HEK293 (cell line): ENCODE results near the gene FBXO42.

Experiments
- CTCF ChIA-PET: fragments of 350-600 bp; formaldehyde crosslinking; extraction: SDS; loops from one replicate; lab custom pipeline; 2021; ENCODE audit warnings: antibody characterized with exemption; lab: Yijun Ruan, JAX
- POLR2A ChIA-PET: fragments of 300-600 bp; formaldehyde crosslinking; extraction: SDS; loops from one replicate; lab custom pipeline; 2020; ENCODE audit warnings: antibody characterized with exemption, inconsistent platforms; lab: Yijun Ruan, JAX
- H3K27ac ChIP-seq: fragments of 200-500 bp; sonication (Bioruptor generic); 2 replicates; pipeline ENCODE4 v1.5.1; 2014; ENCODE audit warnings: low read depth, low read length, control low read depth, inconsistent platforms; ENCODE audit errors: extremely low read depth
- H3K36me3 ChIP-seq, 2 experiments: fragments of 200-500 bp in 1 of 2; sonication (Bioruptor generic) in 1 of 2; 1 replicate in 1 of 2; 2 replicates in 1 of 2; pipeline ENCODE4 v1.5.1; 2014 to 2017; ENCODE audit warnings: inconsistent platforms in 2 of 2, low read length in 2 of 2; ENCODE audit not compliant: control insufficient read depth in 2 of 2, insufficient read depth in 1 of 2
- H3K4me1 ChIP-seq: fragments of 200-500 bp; sonication (Bioruptor generic); 2 replicates; pipeline ENCODE4 v1.5.1; 2014; ENCODE audit warnings: mild to moderate bottlenecking, low read length, inconsistent platforms; ENCODE audit not compliant: control insufficient read depth, insufficient read depth
- H3K4me3 ChIP-seq: 2 replicates; pipeline ENCODE4 v1.5.1; 2011; ENCODE audit warnings: low read depth, mild to moderate bottlenecking, control low read depth, low read length, moderate library complexity
- H3K9me3 ChIP-seq: fragments of 200-500 bp; sonication (Bioruptor generic); 2 replicates; pipeline ENCODE4 v1.5.1; 2014; ENCODE audit warnings: low read depth, low read length, inconsistent platforms; ENCODE audit not compliant: control insufficient read depth, insufficient read depth
- GLI2 ChIP-seq: fragments of 450-650 bp; formaldehyde crosslinking; IDR thresholded peaks from 2 replicates; pipeline ENCODE4; 2017; ENCODE audit warnings: missing biosample characterization, missing genetic modification characterization, low read depth, borderline replicate concordance
- GLI4 ChIP-seq: fragments of 450-650 bp; formaldehyde crosslinking; IDR thresholded peaks from 2 replicates; pipeline ENCODE4 v1.5.1; 2016; ENCODE audit warnings: missing biosample characterization, missing genetic modification characterization
- GLIS1 ChIP-seq: fragments of 450-650 bp; formaldehyde crosslinking; IDR thresholded peaks from 2 replicates; pipeline ENCODE4 v1.5.1; 2016; ENCODE audit warnings: missing biosample characterization, missing genetic modification characterization
- IKZF3 ChIP-seq: fragments of 450-650 bp; IDR thresholded peaks from 2 replicates; pipeline ENCODE4 v1.5.0; 2018; ENCODE audit warnings: missing biosample characterization, mild to moderate bottlenecking, missing genetic modification characterization, moderate library complexity
- MYNN ChIP-seq: fragments of 450-650 bp; formaldehyde crosslinking; IDR thresholded peaks from 2 replicates; pipeline ENCODE4 v1.5.1; 2016; ENCODE audit warnings: missing biosample characterization, missing genetic modification characterization, borderline replicate concordance
- SCRT2 ChIP-seq: fragments of 450-650 bp; formaldehyde crosslinking; IDR thresholded peaks from 2 replicates; pipeline ENCODE4 v1.5.1; 2016; ENCODE audit warnings: missing biosample characterization, missing genetic modification characterization
- SP3 ChIP-seq: fragments of 450-650 bp; formaldehyde crosslinking; IDR thresholded peaks from 2 replicates; pipeline ENCODE4 v1.5.1; 2016; ENCODE audit warnings: missing biosample characterization, missing genetic modification characterization
- WT1 ChIP-seq: fragments of 450-650 bp; formaldehyde crosslinking; IDR thresholded peaks from 2 replicates; pipeline ENCODE4 v1.5.1; 2016; ENCODE audit warnings: missing biosample characterization, missing genetic modification characterization
- YY2 ChIP-seq: fragments of 450-650 bp; formaldehyde crosslinking; IDR thresholded peaks from 2 replicates; pipeline ENCODE4 v1.5.1; 2016; ENCODE audit warnings: missing biosample characterization, missing genetic modification characterization
- ZEB2 ChIP-seq: fragments of 450-650 bp; formaldehyde crosslinking; IDR thresholded peaks from 2 replicates; pipeline ENCODE4 v1.5.1; 2016; ENCODE audit warnings: missing biosample characterization, missing genetic modification characterization
- ZFHX2 ChIP-seq: fragments of 450-650 bp; formaldehyde crosslinking; conservative IDR thresholded peaks from 2 replicates; pipeline ENCODE4 v1.5.1; 2016; ENCODE audit warnings: missing biosample characterization, missing genetic modification characterization
- ZNF175 ChIP-seq: fragments of 450-650 bp; formaldehyde crosslinking; IDR thresholded peaks from 2 replicates; pipeline ENCODE4 v1.5.1; 2016; ENCODE audit warnings: missing biosample characterization, missing genetic modification characterization
- ZNF202 ChIP-seq: fragments of 450-650 bp; formaldehyde crosslinking; IDR thresholded peaks from 2 replicates; pipeline ENCODE4 v1.5.1; 2016; ENCODE audit warnings: missing biosample characterization, missing genetic modification characterization, borderline replicate concordance
- ZNF239 ChIP-seq: fragments of 450-650 bp; formaldehyde crosslinking; IDR thresholded peaks from 2 replicates; pipeline ENCODE4 v1.5.1; 2016; ENCODE audit warnings: missing biosample characterization, missing genetic modification characterization
- ZNF266 ChIP-seq: fragments of 450-650 bp; formaldehyde crosslinking; IDR thresholded peaks from 2 replicates; pipeline ENCODE4 v1.5.1; 2016; ENCODE audit warnings: missing biosample characterization, missing genetic modification characterization, low read depth
- ZNF335 ChIP-seq: fragments of 450-650 bp; formaldehyde crosslinking; conservative IDR thresholded peaks from 2 replicates; pipeline ENCODE4 v1.5.1; 2016; ENCODE audit warnings: missing biosample characterization, missing genetic modification characterization
- ZNF404 ChIP-seq: fragments of 450-650 bp; formaldehyde crosslinking; IDR thresholded peaks from 2 replicates; pipeline ENCODE4 v1.5.1; 2017; ENCODE audit warnings: missing biosample characterization, missing genetic modification characterization
- ZNF473 ChIP-seq: fragments of 450-650 bp; formaldehyde crosslinking; IDR thresholded peaks from 2 replicates; pipeline ENCODE4 v1.5.1; 2017; ENCODE audit warnings: missing biosample characterization, missing genetic modification characterization
- ZNF521 ChIP-seq: fragments of 450-650 bp; formaldehyde crosslinking; IDR thresholded peaks from 2 replicates; pipeline ENCODE4 v1.5.1; 2017; ENCODE audit warnings: missing biosample characterization, mild to moderate bottlenecking, missing genetic modification characterization
- ZNF629 ChIP-seq: fragments of 450-650 bp; formaldehyde crosslinking; IDR thresholded peaks from 2 replicates; pipeline ENCODE4 v1.5.1; 2017; ENCODE audit warnings: missing biosample characterization, missing genetic modification characterization
- ZNF654 ChIP-seq: fragments of 450-650 bp; formaldehyde crosslinking; IDR thresholded peaks from 2 replicates; pipeline ENCODE4 v1.5.1; 2016; ENCODE audit warnings: low read depth, missing biosample characterization, missing genetic modification characterization
- ZNF701 ChIP-seq: fragments of 450-650 bp; formaldehyde crosslinking; IDR thresholded peaks from 2 replicates; pipeline ENCODE4 v1.5.1; 2016; ENCODE audit warnings: missing biosample characterization, missing genetic modification characterization
- ZNF843 ChIP-seq: fragments of 450-650 bp; formaldehyde crosslinking; IDR thresholded peaks from 2 replicates; pipeline ENCODE4 v1.5.1; 2016; ENCODE audit warnings: missing biosample characterization, missing genetic modification characterization
- TF ChIP-seq, protein P1 (sequence below): fragments of 450-650 bp; formaldehyde crosslinking; IDR thresholded peaks from 2 replicates; pipeline ENCODE4 v1.5.1; 2017; ENCODE audit warnings: missing biosample characterization, missing genetic modification characterization
- TF ChIP-seq, protein P2 (sequence below): fragments of 450-650 bp; formaldehyde crosslinking; IDR thresholded peaks from 2 replicates; pipeline ENCODE4 v1.5.1; 2016; ENCODE audit warnings: missing biosample characterization, missing genetic modification characterization
- TF ChIP-seq, protein P3 (sequence below): fragments of 450-650 bp; formaldehyde crosslinking; conservative IDR thresholded peaks from 2 replicates; pipeline ENCODE4 v1.5.1; 2016; ENCODE audit warnings: low read depth, missing biosample characterization, missing genetic modification characterization

The FBXO42 gene

DNA sequence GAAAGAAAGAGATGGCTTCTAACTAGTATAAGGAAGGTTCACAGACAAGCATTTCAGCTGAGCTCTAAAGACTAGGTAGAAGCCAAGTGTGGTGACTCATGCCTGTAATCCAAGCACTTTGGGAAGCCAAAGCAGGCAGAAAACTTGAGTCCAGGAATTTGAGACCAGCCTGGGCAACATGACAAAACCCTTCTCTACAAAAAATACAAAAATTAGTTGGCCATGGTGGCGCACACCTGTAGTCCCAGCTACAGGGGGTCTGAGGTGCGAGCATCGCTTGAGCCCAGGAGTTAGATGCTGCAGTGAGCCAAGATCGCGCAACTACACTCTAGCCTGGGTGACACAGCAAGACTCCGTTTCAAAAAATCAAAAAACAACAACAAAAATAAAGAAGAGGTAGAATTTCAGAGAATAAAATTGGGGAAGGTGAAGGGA is 27.8 kb downstream of the FBXO42 start (continued):
- TF ChIP-seq ZNF843 (tag by site-specific recombination) (no peak), IKZF3 (tag by site-specific recombination) (peak; percentile 54; the same call in 1 of the 2 replicates), ZNF175 (tag by site-specific recombination) (no peak), ZNF404 (tag by site-specific recombination) (no peak), ZEB2 (tag by site-specific recombination) (peak; percentile 72), GLIS1 (tag by site-specific recombination) (peak; percentile 42; the same call in 1 of the 2 replicates), ZNF335 (tag by site-specific recombination) (peak; percentile 44), ZNF202 (tag by site-specific recombination) (no peak)

DNA sequence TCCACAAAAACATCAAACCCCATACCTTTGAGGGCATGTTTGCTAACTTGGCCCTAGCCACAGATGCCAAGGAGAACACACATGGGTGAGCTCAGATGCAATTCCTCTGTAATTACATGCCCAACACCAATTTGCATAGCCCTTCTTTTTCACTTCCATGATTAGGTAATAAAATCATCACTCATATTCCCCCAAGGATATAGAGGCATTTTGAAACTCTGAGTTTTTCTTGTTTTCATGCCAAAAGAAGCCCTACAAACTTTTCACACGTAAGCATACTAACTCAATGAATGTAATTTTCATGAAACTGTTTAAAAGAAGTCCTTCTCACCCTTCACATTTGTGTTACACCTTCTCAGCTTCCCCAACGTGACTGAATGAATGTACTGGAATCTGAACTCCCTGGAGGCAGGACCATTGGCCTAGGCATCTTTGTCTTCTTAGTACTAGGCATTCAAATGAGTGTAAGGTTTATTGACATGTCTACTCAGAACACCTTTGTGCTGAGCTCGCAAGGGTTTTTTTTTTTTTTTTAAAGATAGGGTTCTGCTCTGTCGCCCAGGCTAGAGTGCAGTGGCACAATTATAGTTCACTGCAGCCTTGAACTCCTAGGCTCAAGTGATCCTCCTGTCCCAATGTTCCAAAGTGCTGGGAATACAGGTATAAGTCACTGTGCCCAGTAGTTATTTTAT is 31.0 kb downstream of the FBXO42 start:
- ChIA-PET CTCF (no interaction called here), POLR2A (no interaction called here)
- H3K4me1 ChIP-seq: peaks cover 5% of the 10 kb centered on the region; the same call in 1 of the 2 replicates
- H3K36me3 ChIP-seq: no peaks in the 10 kb centered on the region; a peak in 1 of 3 replicates
- no peak overlapping the region for H3K27ac ChIP-seq
- no peaks in the 10 kb centered on the region for H3K9me3 ChIP-seq
- no peak overlapping the region for H3K4me3 ChIP-seq
- TF ChIP-seq, protein P1, sequence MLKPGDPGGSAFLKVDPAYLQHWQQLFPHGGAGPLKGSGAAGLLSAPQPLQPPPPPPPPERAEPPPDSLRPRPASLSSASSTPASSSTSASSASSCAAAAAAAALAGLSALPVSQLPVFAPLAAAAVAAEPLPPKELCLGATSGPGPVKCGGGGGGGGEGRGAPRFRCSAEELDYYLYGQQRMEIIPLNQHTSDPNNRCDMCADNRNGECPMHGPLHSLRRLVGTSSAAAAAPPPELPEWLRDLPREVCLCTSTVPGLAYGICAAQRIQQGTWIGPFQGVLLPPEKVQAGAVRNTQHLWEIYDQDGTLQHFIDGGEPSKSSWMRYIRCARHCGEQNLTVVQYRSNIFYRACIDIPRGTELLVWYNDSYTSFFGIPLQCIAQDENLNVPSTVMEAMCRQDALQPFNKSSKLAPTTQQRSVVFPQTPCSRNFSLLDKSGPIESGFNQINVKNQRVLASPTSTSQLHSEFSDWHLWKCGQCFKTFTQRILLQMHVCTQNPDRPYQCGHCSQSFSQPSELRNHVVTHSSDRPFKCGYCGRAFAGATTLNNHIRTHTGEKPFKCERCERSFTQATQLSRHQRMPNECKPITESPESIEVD (tag by site-specific recombination): 0 out of 2 replicates have a peak, but pooled peaks have one; percentile 16
- TF ChIP-seq ZNF266 (tag by site-specific recombination) (no peak), SP3 (tag by site-specific recombination) (no peak), ZNF629 (no peak)

DNA sequence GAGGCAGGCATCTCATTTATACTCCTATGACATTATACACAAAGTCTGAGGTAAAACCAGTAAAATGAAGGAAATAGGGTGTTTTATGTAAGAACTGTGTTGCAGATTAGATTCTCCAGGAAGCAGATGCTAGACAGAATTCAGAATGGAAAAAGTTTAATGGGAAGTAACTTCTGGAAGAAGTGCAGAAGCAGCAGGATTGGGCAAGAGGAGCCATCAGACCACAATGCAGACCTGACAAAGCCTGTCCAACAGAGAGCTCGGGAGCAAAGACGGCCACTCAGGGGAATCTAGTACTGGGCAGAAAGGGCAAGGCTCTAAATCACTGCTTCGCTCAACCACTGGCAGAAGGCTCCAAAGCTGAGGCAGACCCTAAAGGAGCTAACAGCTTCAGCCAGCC is 33.7 kb downstream of the FBXO42 start:
- TF ChIP-seq SCRT2: no peak
- TF ChIP-seq, protein P2, sequence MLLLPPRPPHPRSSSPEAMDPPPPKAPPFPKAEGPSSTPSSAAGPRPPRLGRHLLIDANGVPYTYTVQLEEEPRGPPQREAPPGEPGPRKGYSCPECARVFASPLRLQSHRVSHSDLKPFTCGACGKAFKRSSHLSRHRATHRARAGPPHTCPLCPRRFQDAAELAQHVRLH (tag by site-specific recombination): no peak
- no peak for TF ChIP-seq WT1 (tag by site-specific recombination)
- TF ChIP-seq ZNF239 (tag by site-specific recombination): no peak
- TF ChIP-seq YY2: no peak
- no peak for TF ChIP-seq GLI4 (tag by site-specific recombination)
- TF ChIP-seq ZFHX2 (tag by site-specific recombination): no peak
- TF ChIP-seq GLI2 (tag by site-specific recombination): no peak
- no peak for TF ChIP-seq ZNF473
- TF ChIP-seq, protein P3, sequence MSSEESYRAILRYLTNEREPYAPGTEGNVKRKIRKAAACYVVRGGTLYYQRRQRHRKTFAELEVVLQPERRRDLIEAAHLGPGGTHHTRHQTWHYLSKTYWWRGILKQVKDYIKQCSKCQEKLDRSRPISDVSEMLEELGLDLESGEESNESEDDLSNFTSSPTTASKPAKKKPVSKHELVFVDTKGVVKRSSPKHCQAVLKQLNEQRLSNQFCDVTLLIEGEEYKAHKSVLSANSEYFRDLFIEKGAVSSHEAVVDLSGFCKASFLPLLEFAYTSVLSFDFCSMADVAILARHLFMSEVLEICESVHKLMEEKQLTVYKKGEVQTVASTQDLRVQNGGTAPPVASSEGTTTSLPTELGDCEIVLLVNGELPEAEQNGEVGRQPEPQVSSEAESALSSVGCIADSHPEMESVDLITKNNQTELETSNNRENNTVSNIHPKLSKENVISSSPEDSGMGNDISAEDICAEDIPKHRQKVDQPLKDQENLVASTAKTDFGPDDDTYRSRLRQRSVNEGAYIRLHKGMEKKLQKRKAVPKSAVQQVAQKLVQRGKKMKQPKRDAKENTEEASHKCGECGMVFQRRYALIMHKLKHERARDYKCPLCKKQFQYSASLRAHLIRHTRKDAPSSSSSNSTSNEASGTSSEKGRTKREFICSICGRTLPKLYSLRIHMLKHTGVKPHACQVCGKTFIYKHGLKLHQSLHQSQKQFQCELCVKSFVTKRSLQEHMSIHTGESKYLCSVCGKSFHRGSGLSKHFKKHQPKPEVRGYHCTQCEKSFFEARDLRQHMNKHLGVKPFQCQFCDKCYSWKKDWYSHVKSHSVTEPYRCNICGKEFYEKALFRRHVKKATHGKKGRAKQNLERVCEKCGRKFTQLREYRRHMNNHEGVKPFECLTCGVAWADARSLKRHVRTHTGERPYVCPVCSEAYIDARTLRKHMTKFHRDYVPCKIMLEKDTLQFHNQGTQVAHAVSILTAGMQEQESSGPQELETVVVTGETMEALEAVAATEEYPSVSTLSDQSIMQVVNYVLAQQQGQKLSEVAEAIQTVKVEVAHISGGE: no peak
- TF ChIP-seq MYNN (tag by site-specific recombination): no peak
- TF ChIP-seq ZNF654 (tag by site-specific recombination): no peak
- no peak for TF ChIP-seq ZEB2 (tag by site-specific recombination)
- TF ChIP-seq ZNF701: no peak
- TF ChIP-seq ZNF521: no peak
- Histone ChIP-seq H3K4me1 (no peaks in the 10 kb centered on the region; the same call in 1 of the 2 replicates), H3K9me3 (no peaks in the 10 kb centered on the region), H3K27ac (no peak overlapping the region), H3K36me3 (peaks cover 8 to 15% of the 10 kb centered on the region in 2 experiments; a peak in 2 of 3 replicates), H3K4me3 (no peak overlapping the region)
- ChIA-PET CTCF (interaction anchor here (0.7 kb wide), 1 partner anchor 19 kb away, joined by 3 read pairs; no protein-coding TSS in a partner anchor), POLR2A (no interaction called here)
